Neural cell (in vitro differentiated cells): ENCODE data around the gene CLCA1. TPM values are rescaled to one million over a fixed set of nuclear protein-coding genes. Genes with fewer than 3 reads are reported as not detected.

Source experiments
- H2AFZ ChIP-seq: fragments of 200-600, 300-800 bp; sonication (generic), shearing (Covaris generic); 2 replicates; pipeline ENCODE4 v1.6.0; 2014; ENCODE audit warnings: low read depth, mild to moderate bottlenecking, antibody characterized with exemption, low read length, moderate library complexity
- H3F3A ChIP-seq: fragments of 200-600 bp; shearing (Covaris generic); 2 replicates; pipeline ENCODE4 v1.6.1; 2016; ENCODE audit warnings: mild to moderate bottlenecking, moderate library complexity, mixed read lengths, antibody characterized with exemption, low read length; ENCODE audit not compliant: insufficient read depth, poor library complexity, severe bottlenecking
- H3K27ac ChIP-seq: fragments of 200-600, 300-800 bp; sonication (generic), shearing (Covaris generic); 2 replicates; pipeline ENCODE4 v1.5.1; 2014; ENCODE audit warnings: mild to moderate bottlenecking, low read length, moderate library complexity
- H3K27me3 ChIP-seq: fragments of 300-800, 200-600 bp; sonication (generic), shearing (Covaris generic); 2 replicates; pipeline ENCODE4 v1.6.0; 2014; ENCODE audit warnings: mild to moderate bottlenecking, low read depth, low read length, moderate library complexity; ENCODE audit not compliant: insufficient read depth
- H3K36me3 ChIP-seq: fragments of 300-800, 200-600 bp; sonication (generic), shearing (Covaris generic); 2 replicates; pipeline ENCODE4 v1.5.1; 2014; ENCODE audit warnings: mild to moderate bottlenecking, antibody characterized with exemption, low read length, moderate library complexity; ENCODE audit not compliant: insufficient read depth
- H3K4me2 ChIP-seq: fragments of 300-800, 200-600 bp; sonication (generic), shearing (Covaris generic); 2 replicates; pipeline ENCODE4 v1.6.0; 2014; ENCODE audit warnings: mild to moderate bottlenecking, low read length
- H3K4me3 ChIP-seq: fragments of 300-800, 200-600 bp; sonication (generic), shearing (Covaris generic); 2 replicates; pipeline ENCODE4 v1.5.1; 2014; ENCODE audit warnings: mild to moderate bottlenecking, low read length, moderate library complexity
- H3K79me2 ChIP-seq: fragments of 200-600 bp; shearing (Covaris generic); replicated peaks from 2 replicates; pipeline ENCODE4 v1.6.0; 2014; ENCODE audit warnings: mild to moderate bottlenecking, low read length, moderate library complexity; ENCODE audit not compliant: insufficient read depth
- H3K9ac ChIP-seq: fragments of 300-800, 200-600 bp; sonication (generic), shearing (Covaris generic); 2 replicates; pipeline ENCODE4 v1.6.1; 2016; ENCODE audit warnings: mild to moderate bottlenecking, low read length, mixed read lengths
- H3K9me2 ChIP-seq: fragments of 200-600 bp; shearing (Covaris generic); 2 replicates; pipeline ENCODE4 v1.6.1; 2016; ENCODE audit warnings: mild to moderate bottlenecking, low read length, mixed read lengths; ENCODE audit not compliant: insufficient read depth
- H3K9me3 ChIP-seq: fragments of 200-600, 300-800 bp; sonication (generic), shearing (Covaris generic); 2 replicates; pipeline ENCODE4 v1.6.1; 2016; ENCODE audit warnings: mild to moderate bottlenecking, mixed run types, low read length, moderate library complexity, mixed read lengths
- H4K20me1 ChIP-seq: fragments of 200-600 bp; shearing (Covaris generic); 2 replicates; pipeline ENCODE4 v1.6.1; 2016; ENCODE audit warnings: mild to moderate bottlenecking, mixed run types; ENCODE audit not compliant: insufficient read depth
- CTCF ChIP-seq: fragments of 450-650 bp; IDR thresholded peaks from 2 replicates; pipeline ENCODE4 v1.5.1; 2014; ENCODE audit warnings: antibody characterized with exemption, mild to moderate bottlenecking, moderate library complexity; ENCODE audit not compliant: poor library complexity, severe bottlenecking
- EP300 ChIP-seq: fragments of 450-650 bp; conservative IDR thresholded peaks from 2 replicates; pipeline ENCODE4 v1.6.1; 2014; ENCODE audit warnings: antibody characterized with exemption, mild to moderate bottlenecking, moderate library complexity; ENCODE audit not compliant: poor library complexity, severe bottlenecking
- EZH2 ChIP-seq: fragments of 200-600, 300-800 bp; shearing (Covaris generic), sonication (generic); IDR thresholded peaks from 2 replicates; pipeline ENCODE4 v1.6.1; 2014; ENCODE audit warnings: antibody characterized with exemption, low read length, borderline replicate concordance, mild to moderate bottlenecking; ENCODE audit not compliant: insufficient read depth, poor library complexity, severe bottlenecking
- MXI1 ChIP-seq: fragments of 450-650 bp; conservative IDR thresholded peaks from 2 replicates; pipeline ENCODE4 v1.6.1; 2014; ENCODE audit warnings: antibody characterized with exemption, mild to moderate bottlenecking; ENCODE audit not compliant: poor library complexity, severe bottlenecking
- POLR2AphosphoS5 ChIP-seq: IDR thresholded peaks from 2 replicates; pipeline ENCODE4 v1.6.1; 2012
- RAD21 ChIP-seq: fragments of 450-650 bp; conservative IDR thresholded peaks from 2 replicates; pipeline ENCODE4 v1.6.1; 2014; ENCODE audit warnings: antibody characterized with exemption, mild to moderate bottlenecking, moderate library complexity
- REST ChIP-seq: IDR thresholded peaks from 2 replicates; pipeline ENCODE4 v1.6.1; 2012; ENCODE audit warnings: borderline replicate concordance
- SMC3 ChIP-seq: fragments of 450-650 bp; conservative IDR thresholded peaks from 2 replicates; pipeline ENCODE4 v1.6.1; 2014; ENCODE audit warnings: antibody characterized with exemption, mild to moderate bottlenecking, moderate library complexity; ENCODE audit not compliant: poor library complexity
- TAF1 ChIP-seq: IDR thresholded peaks from 2 replicates; pipeline ENCODE4 v1.6.1; 2012; ENCODE audit warnings: low read depth
- polyA plus RNA-seq: library from polyadenylated mRNA; depleted of rRNA; stranded (reverse); fragments of >200 nt; gene quantifications from 2 replicates; pipeline ENCODE4 v1.2.3, GENCODE V29; 2014

The CLCA1 gene
- polyA plus RNA-seq, 1 donor from 2014 or later = not detected

GRCh38 chr1:86520789-86521521 is 52.2 kb downstream of the CLCA1 start:
- Histone ChIP-seq H3K4me3 (no peak overlapping the region), H3K27me3 (no peaks in the 10 kb centered on the region), H3K4me2 (no peak overlapping the region), H2AFZ (no peak overlapping the region), H3F3A (no peaks in the 10 kb centered on the region), H3K9me2 (no peaks in the 10 kb centered on the region), H3K36me3 (no peaks in the 10 kb centered on the region), H3K79me2 (no peaks in the 10 kb centered on the region), H3K9me3 (no peaks in the 10 kb centered on the region), H3K27ac (no peak overlapping the region), H3K9ac (no peak overlapping the region), H4K20me1 (no peaks in the 10 kb centered on the region)
- TF ChIP-seq MXI1 (no peak), CTCF (no peak), REST (no peak), RAD21 (no peak), POLR2AphosphoS5 (no peak), EZH2 (no peak), TAF1 (no peak), EP300 (no peak), SMC3 (no peak)

- H3K9ac ChIP-seq = no peak overlapping the region
- H3K36me3 ChIP-seq = no peaks in the 10 kb centered on the region
- H3K27me3 ChIP-seq = no peaks in the 10 kb centered on the region
- no peaks in the 10 kb centered on the region for H4K20me1 ChIP-seq
- H3K4me3 ChIP-seq = no peak overlapping the region
- H3K9me3 ChIP-seq = no peaks in the 10 kb centered on the region
- H2AFZ ChIP-seq = no peak overlapping the region
- H3K4me2 ChIP-seq = no peak overlapping the region
- H3K79me2 ChIP-seq = no peaks in the 10 kb centered on the region
- TF ChIP-seq MXI1 (no peak), POLR2AphosphoS5 (no peak), REST (no peak), CTCF (no peak), EZH2 (no peak), SMC3 (no peak), RAD21 (no peak), TAF1 (no peak), EP300 (no peak)
- H3F3A ChIP-seq = no peaks in the 10 kb centered on the region
- no peaks in the 10 kb centered on the region for H3K9me2 ChIP-seq
- H3K27ac ChIP-seq = no peak overlapping the region
Measured at GRCh38 chr1:86521522-86521891, 52.8 kb downstream of the CLCA1 start.
